ENCODE measurements around the gene GHDC. TPM values are rescaled to one million over a fixed set of nuclear protein-coding genes. Genes with fewer than 3 reads are reported as not detected.

The GHDC gene
- total and polyA plus RNA-seq, 2 of the 8 experiments (the other 6 are each of a cell fraction or from before 2014, with no cell fraction given), result 7.4 to 8.1 TPM

DNA sequence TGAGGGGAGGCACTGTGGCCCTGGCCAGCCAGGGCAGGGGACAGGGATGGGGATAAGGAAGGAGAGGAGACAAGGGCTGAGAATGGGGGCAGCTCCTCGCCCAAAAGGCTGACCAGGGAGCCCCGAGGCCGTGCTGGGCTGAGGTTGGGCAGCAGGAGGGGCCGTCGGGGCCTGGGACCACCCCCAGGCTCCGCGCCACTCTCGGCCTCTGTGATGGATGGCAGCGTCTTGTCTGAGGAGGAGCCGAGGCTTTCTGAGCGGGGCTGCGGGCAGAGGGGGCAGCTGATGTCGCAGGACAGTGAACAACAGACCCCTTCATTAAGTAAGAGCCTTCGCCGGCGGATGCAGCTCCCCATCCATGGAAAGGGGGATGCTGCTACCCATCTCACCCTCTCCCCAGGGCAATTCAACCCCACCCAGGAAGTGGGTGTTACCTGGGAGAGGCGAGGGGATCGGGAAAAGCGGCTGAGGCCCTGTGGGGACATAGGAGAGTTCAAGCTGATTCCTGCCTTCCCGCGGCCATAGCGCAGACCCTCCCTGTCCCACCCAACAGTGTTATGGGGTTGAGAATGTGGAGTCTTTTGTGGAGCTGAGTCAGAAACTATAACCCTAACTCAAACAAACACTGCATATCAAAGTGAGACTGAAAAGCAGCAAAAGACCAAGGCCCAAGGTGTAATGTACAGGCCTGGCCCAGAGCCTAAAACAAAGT is 30.4 kb downstream of the GHDC start:
- H3K79me1 ChIP-seq (ENCODE audit: low read depth, low read length), result no peaks in the 10 kb centered on the region
- DNase-seq (ENCODE audit: low read depth in 1 of 2, low spot score in 2 of 2) (no peak), FAIRE-seq (no peak)
- H3K4ac ChIP-seq (replicated peaks; ENCODE audit: insufficient read length, low read depth, low read length), result no peak overlapping the region
- no peaks in the 10 kb centered on the region for H3K36me3 ChIP-seq (ENCODE audit: control insufficient read depth in 2 of 4, insufficient read depth in 4 of 4, low read length in 3 of 4)
- no peak overlapping the region for H3K4me3 ChIP-seq (ENCODE audit: extremely low read depth in 1 of 4, insufficient read depth in 2 of 4, low read depth in 3 of 4, low read length in 4 of 4)
- H4K8ac ChIP-seq (ENCODE audit: extremely low read depth, insufficient read depth, low read length), result peak overlapping the region; percentile 74; the same call in 1 of the 2 replicates
- no peaks in the 10 kb centered on the region for H4K20me1 ChIP-seq (replicated peaks in 1 of 2; ENCODE audit: control insufficient read depth in 1 of 2, insufficient read depth in 2 of 2, low read length in 2 of 2)
- no peak overlapping the region for H2BK12ac ChIP-seq (ENCODE audit: low read depth, low read length)
- CTCF ChIA-PET (ENCODE audit: partially characterized antibody), result interaction anchor here (1.0 to 3.9 kb wide), 23 partner anchors 8 to 146 kb away, joined by 3 to 34 read pairs (median 6); partner anchors contain the start of genes DHX58, HSPB9 and KCNH4
- H3K14ac ChIP-seq (ENCODE audit: insufficient read length), result no peak overlapping the region
- H3K27ac ChIP-seq (ENCODE audit: low read depth, low read length), result no peak overlapping the region
- no peak overlapping the region for H3K56ac ChIP-seq (replicated peaks; ENCODE audit: insufficient read length, low read depth, low read length)
- no peaks in the 10 kb centered on the region; a peak in 2 of 7 replicates for H3K4me1 ChIP-seq (replicated peaks in 1 of 4; ENCODE audit: control insufficient read depth in 3 of 4, insufficient read depth in 4 of 4, low read length in 3 of 4)
- H2AFZ ChIP-seq (ENCODE audit: low read length), result no peak overlapping the region
- H3K79me2 ChIP-seq (ENCODE audit: control insufficient read depth in 1 of 2, insufficient read depth in 2 of 2, low read length in 2 of 2), result no peaks in the 10 kb centered on the region
- POLR2A ChIA-PET (ENCODE audit: partially characterized antibody), result no interaction called here
- H2BK120ac ChIP-seq (replicated peaks; ENCODE audit: low read depth, low read length), result no peak overlapping the region
- H3K23ac ChIP-seq (ENCODE audit: insufficient read length), result no peak overlapping the region
- TF ChIP-seq RFX5 (IDR thresholded peaks at IDR 0.05; ENCODE audit: borderline replicate concordance, low read depth, low read length), result no peak
- no peak for TF ChIP-seq CREB1 (IDR thresholded peaks at IDR 0.05)
- TF ChIP-seq ZNF274 (IDR thresholded peaks at IDR 0.05; ENCODE audit: borderline replicate concordance, extremely low read depth, low read length), result no peak
- TF ChIP-seq KDM1A (IDR thresholded peaks at IDR 0.05; ENCODE audit: borderline replicate concordance, low read length), result no peak
- TF ChIP-seq PHF8 (conservative IDR thresholded peaks at IDR 0.05; ENCODE audit: low read depth, low read length), result no peak
- TF ChIP-seq POLR2AphosphoS5 (IDR thresholded peaks at IDR 0.05; ENCODE audit: low read depth, low read length), result no peak
- 93% methylated on average over 20 of the region's 22 CpGs; no CpG with 5 or more reads in 1 of the 2 experiments for WGBS, 2 experiments (ENCODE audit: extremely low coverage in 1 of 2, insufficient coverage in 1 of 2, insufficient read length in 1 of 2, insufficient replicate concordance in 2 of 2, low coverage in 1 of 2, low lambda C conversion rate in 2 of 2, missing lambda C conversion rate in 1 of 2)
- no peak overlapping the region for H2BK20ac ChIP-seq (ENCODE audit: low read length)
- H3K18ac ChIP-seq (ENCODE audit: extremely low read depth, low read length), result no peak overlapping the region
- H3K27me3 ChIP-seq (replicated peaks in 1 of 4; ENCODE audit: control insufficient read depth in 3 of 4, extremely low read depth in 1 of 4, insufficient read depth in 3 of 4, low read length in 3 of 4), result no peaks in the 10 kb centered on the region
- H3K9ac ChIP-seq (replicated peaks in 1 of 4; ENCODE audit: extremely low read depth in 1 of 4, low read depth in 3 of 4, low read length in 3 of 4), result no peak overlapping the region
- no peak overlapping the region for H3K4me2 ChIP-seq (ENCODE audit: insufficient read depth in 1 of 2, low read depth in 2 of 2, low read length in 2 of 2)
- no peak overlapping the region for H4K5ac ChIP-seq (ENCODE audit: insufficient read length, low read depth, low read length)
- H2BK15ac ChIP-seq (ENCODE audit: low read length), result no peak overlapping the region
- no peaks in the 10 kb centered on the region for H3K9me3 ChIP-seq (ENCODE audit: insufficient read depth in 2 of 2, low read depth in 1 of 2, low read length in 1 of 2)
- H3K23me2 ChIP-seq (ENCODE audit: low read depth, low read length), result no peaks in the 10 kb centered on the region
- no peak overlapping the region for H2BK5ac ChIP-seq (ENCODE audit: low read depth, low read length)
- H2AK5ac ChIP-seq (ENCODE audit: low read depth, low read length), result no peak overlapping the region
- no peak overlapping the region for H4K91ac ChIP-seq (replicated peaks; ENCODE audit: insufficient read length, low read length)
